HepG2 (cell line): Measurements from ENCODE around the gene CALML5. TPM values are rescaled to one million over a fixed set of nuclear protein-coding genes. Genes with fewer than 3 reads are reported as not detected.

ENCODE experiments used
- DMTF1 ChIP-seq: sonication (generic); formaldehyde crosslinking; IDR thresholded peaks from 2 replicates; pipeline ENCODE4 v1.4.0; 2020; ENCODE audit warnings: mild to moderate bottlenecking, missing genetic modification reagents
- EZH2 ChIP-seq: conservative IDR thresholded peaks from 2 replicates; pipeline ENCODE4 v1.6.1; 2012; ENCODE audit warnings: mild to moderate bottlenecking, low read depth, low read length, moderate library complexity
- KDM6A ChIP-seq: IDR thresholded peaks from 2 replicates; pipeline ENCODE4 v1.6.1; 2016; ENCODE audit warnings: low read depth
- LBX2 ChIP-seq: sonication (generic); formaldehyde crosslinking; IDR thresholded peaks from 2 replicates; pipeline ENCODE4 v1.5.0; 2020; ENCODE audit warnings: missing genetic modification reagents, mild to moderate bottlenecking, borderline replicate concordance
- MZF1 ChIP-seq: sonication (generic); formaldehyde crosslinking; IDR thresholded peaks from 2 replicates; pipeline ENCODE4 v1.8.1; 2023; ENCODE audit warnings: mild to moderate bottlenecking, missing genetic modification reagents, borderline replicate concordance
- NFATC3 ChIP-seq: sonication (generic); formaldehyde crosslinking; IDR thresholded peaks from 2 replicates; pipeline ENCODE4 v1.5.1; 2020; ENCODE audit warnings: mild to moderate bottlenecking, missing genetic modification reagents
- NFIC ChIP-seq: IDR thresholded peaks from 2 replicates; pipeline ENCODE4 v1.6.1; 2012; ENCODE audit warnings: mild to moderate bottlenecking, low read length, inconsistent platforms
- NFKBIZ ChIP-seq: IDR thresholded peaks from 2 replicates; pipeline ENCODE4 v1.6.1; 2018; ENCODE audit warnings: missing genetic modification reagents, missing compliant biosample characterization
- PRDM10 ChIP-seq: sonication (generic); formaldehyde crosslinking; IDR thresholded peaks from 2 replicates; pipeline ENCODE4 v1.4.0; 2020; ENCODE audit warnings: low read depth, missing genetic modification reagents
- TCF7 ChIP-seq: sonication (generic); IDR thresholded peaks from 2 replicates; pipeline ENCODE4 v1.6.1; 2016; ENCODE audit warnings: antibody characterized with exemption, low read depth
- ZFP91 ChIP-seq: sonication (generic); formaldehyde crosslinking; IDR thresholded peaks from 2 replicates; pipeline ENCODE4 v1.9.0; 2022; ENCODE audit warnings: missing genetic modification reagents, mild to moderate bottlenecking, borderline replicate concordance
- ZFY ChIP-seq: sonication (generic); formaldehyde crosslinking; IDR thresholded peaks from 2 replicates; pipeline ENCODE4 v1.4.0; 2020; ENCODE audit warnings: missing genetic modification reagents
- ZMAT3 ChIP-seq: sonication (generic); formaldehyde crosslinking; conservative IDR thresholded peaks from 2 replicates; pipeline ENCODE4 v1.7.0; 2021; ENCODE audit warnings: missing genetic modification reagents
- ZNF263 ChIP-seq: sonication (generic); formaldehyde crosslinking; IDR thresholded peaks from 2 replicates; pipeline ENCODE4 v1.4.0; 2020; ENCODE audit warnings: missing genetic modification reagents
- ZNF274 ChIP-seq: sonication (generic); formaldehyde crosslinking; IDR thresholded peaks from 2 replicates; pipeline ENCODE4 v1.5.1; 2020; ENCODE audit warnings: mild to moderate bottlenecking, missing genetic modification reagents
- ZNF337 ChIP-seq: sonication (generic); formaldehyde crosslinking; IDR thresholded peaks from 2 replicates; pipeline ENCODE4 v1.5.1; 2020; ENCODE audit warnings: missing genetic modification reagents, low read depth, mild to moderate bottlenecking, borderline replicate concordance
- ZNF512B ChIP-seq: sonication (generic); formaldehyde crosslinking; IDR thresholded peaks from 2 replicates; pipeline ENCODE4 v1.5.1; 2020; ENCODE audit warnings: missing genetic modification reagents, mild to moderate bottlenecking, borderline replicate concordance
- ZNF773 ChIP-seq: sonication (generic); formaldehyde crosslinking; IDR thresholded peaks from 2 replicates; pipeline ENCODE4 v1.4.0; 2020; ENCODE audit warnings: missing genetic modification reagents, borderline replicate concordance
- polyA plus RNA-seq, 8 experiments: library from polyadenylated mRNA; depleted of rRNA in 3 of 8; stranded (reverse) in 7 of 8; unstranded in 1 of 8; fragments of >200 nt; fragmentation: Illumina TruSeq in 4 of 8; extraction: Trizol in 4 of 8; gene quantifications; 2 replicates each; pipeline versions ENCODE4 v1.2.1 to v1.2.3, GENCODE V29; 2011 to 2016; ENCODE audit warnings: low read depth in 4 of 8, missing spikeins in 1 of 8, mixed read lengths in 1 of 8; ENCODE audit not compliant: insufficient read depth in 1 of 8
- total RNA-seq, 5 experiments: library from RNA; depleted of rRNA; stranded (reverse); fragments of >200 nt; fragmentation: Illumina TruSeq; extraction: Trizol; gene quantifications; 2 replicates each; pipeline ENCODE4 v1.2.3, GENCODE V29; 2016; ENCODE audit warnings: low read depth in 1 of 5

Gene CALML5
- total and polyA plus RNA-seq, 2 of the 13 experiments (the other 11 are each of a cell fraction or from before 2014, with no cell fraction given) = not detected

- TF ChIP-seq DMTF1 (no peak), NFIC (no peak), ZFY (CRISPR knock-in tag) (peak; percentile 69), ZNF773 (CRISPR knock-in tag) (no peak), LBX2 (CRISPR knock-in tag) (no peak), NFKBIZ (CRISPR knock-in tag) (no peak), PRDM10 (no peak), ZNF263 (CRISPR knock-in tag) (peak; percentile 98), ZFP91 (peak; percentile 23; the same call in 1 of the 2 replicates), ZNF337 (no peak), EZH2 (no peak), ZNF274 (CRISPR knock-in tag) (no peak), ZNF512B (CRISPR knock-in tag) (0 out of 2 replicates have a peak, but pooled peaks have one; percentile 38), NFATC3 (CRISPR knock-in tag) (no peak), ZMAT3 (CRISPR knock-in tag) (0 out of 2 replicates have a peak, but pooled peaks have one; percentile 53), MZF1 (CRISPR knock-in tag) (no peak), TCF7 (no peak), KDM6A (no peak)
Measured at GRCh38 chr10:5466451-5467206, 32.7 kb downstream of the CALML5 start (continued).
